PC-9 (cell line): ENCODE data around the gene CTU2. TPM values are rescaled to one million over a fixed set of nuclear protein-coding genes. Genes with fewer than 3 reads are reported as not detected.

ENCODE experiments used
- BruUV-seq: library from RNA; stranded (reverse); fragments of 400-500 nt; replicated peaks from 2 replicates; lab custom pipeline; 2021; lab: Mats Ljungman, UMichigan
- CTCF ChIA-PET: fragments of 300-600 bp; sonication (Branson Sonifier 250); formaldehyde crosslinking; loops from one replicate; lab custom pipeline; 2022; ENCODE audit warnings: antibody characterized with exemption; lab: Charles Lee
- POLR2A ChIA-PET: fragments of 300-600 bp; sonication (Branson Sonifier 250); formaldehyde crosslinking; loops from one replicate; lab custom pipeline; 2022; ENCODE audit warnings: antibody characterized with exemption; ENCODE audit not compliant: unreplicated experiment; lab: Charles Lee
- DNase-seq, 2 experiments: peaks; one replicate each; pipeline versions ENCODE4 v3.0.0 to v3.0.0-alpha.2; 2015 to 2022; ENCODE audit warnings: mixed read lengths in 1 of 2
- H2AFZ ChIP-seq: fragments of 200-600 bp; sonication (generic); 2 replicates; pipeline ENCODE4 v1.8.1; 2017; ENCODE audit warnings: antibody characterized with exemption
- H3F3A ChIP-seq: fragments of 200-600 bp; sonication (generic); 2 replicates; pipeline ENCODE4 v1.8.1; 2017; ENCODE audit warnings: antibody characterized with exemption, mild to moderate bottlenecking, low read depth; ENCODE audit not compliant: insufficient read depth
- H3K27ac ChIP-seq: fragments of 200-600 bp; sonication (generic); 2 replicates; pipeline ENCODE4 v1.6.1; 2016; ENCODE audit warnings: mixed run types
- H3K27me3 ChIP-seq: fragments of 200-600 bp; sonication (generic); 2 replicates; pipeline ENCODE4 v1.6.1; 2016; ENCODE audit warnings: low read depth, mixed run types; ENCODE audit not compliant: insufficient read depth
- H3K36me3 ChIP-seq: fragments of 200-600 bp; sonication (generic); 2 replicates; pipeline ENCODE4 v1.6.1; 2016; ENCODE audit warnings: low read depth, mixed run types
- H3K4me1 ChIP-seq: fragments of 200-600 bp; sonication (generic); replicated peaks from 2 replicates; pipeline ENCODE4 v1.6.1; 2016; ENCODE audit warnings: mixed run types; ENCODE audit not compliant: insufficient read depth
- H3K4me2 ChIP-seq: fragments of 200-600 bp; sonication (generic); 2 replicates; pipeline ENCODE4 v1.6.1; 2017; ENCODE audit warnings: mixed run types
- H3K4me3 ChIP-seq: fragments of 200-600 bp; sonication (generic); 2 replicates; pipeline ENCODE4 v1.6.1; 2016; ENCODE audit warnings: mixed run types
- H3K79me2 ChIP-seq: fragments of 200-600 bp; sonication (generic); 2 replicates; pipeline ENCODE4 v1.6.1; 2017; ENCODE audit warnings: low read depth, mixed run types
- H3K9me2 ChIP-seq: fragments of 200-600 bp; sonication (generic); 2 replicates; pipeline ENCODE4 v1.8.1; 2017; ENCODE audit warnings: mild to moderate bottlenecking; ENCODE audit not compliant: insufficient read depth
- H3K9me3 ChIP-seq: fragments of 200-600 bp; sonication (generic); 2 replicates; pipeline ENCODE4 v1.8.1; 2016; ENCODE audit warnings: low read depth; ENCODE audit not compliant: insufficient read depth
- H4K20me1 ChIP-seq: fragments of 200-600 bp; sonication (generic); 2 replicates; pipeline ENCODE4 v1.8.1; 2017; ENCODE audit not compliant: insufficient read depth
- CTCF ChIP-seq: fragments of 200-600 bp; sonication (generic); conservative IDR thresholded peaks from 2 replicates; pipeline ENCODE4 v1.6.1; 2017; ENCODE audit warnings: mixed run types, antibody characterized with exemption, mild to moderate bottlenecking, moderate library complexity
- EZH2 ChIP-seq: fragments of 200-600 bp; sonication (generic); IDR thresholded peaks from 2 replicates; pipeline ENCODE4 v1.8.0; 2017; ENCODE audit warnings: antibody characterized with exemption, low read depth
- intact Hi-C: fragments of 100-400 bp; cut with micrococcal nuclease; formaldehyde crosslinking; loops from one replicate; pipeline ENCODE4 v1.10.0; 2022; ENCODE audit not compliant: unreplicated experiment
- total RNA-seq: library from RNA; stranded (reverse); gene quantifications from 2 replicates; pipeline ENCODE4 v1.2.3, GENCODE V29; 2021

The CTU2 gene
- total RNA-seq, 1 experiment from 2014 or later: 20.0 TPM

- TF ChIP-seq CTCF (no peak), EZH2 (no peak)
- no peaks in the 10 kb centered on the region for H3K27me3 ChIP-seq
- BruUV-seq: no TSS peak
- no peak overlapping the region for H2AFZ ChIP-seq
- no peaks in the 10 kb centered on the region for H3K9me3 ChIP-seq
- peaks cover 34% of the 10 kb centered on the region for H3K4me1 ChIP-seq
- CTCF ChIA-PET: interaction anchor here (0.7 kb wide), 1 partner anchor 29 kb away, joined by 6 read pairs; no protein-coding TSS in a partner anchor
- POLR2A ChIA-PET: no interaction called here
- no peak overlapping the region for H3K4me2 ChIP-seq
- intact Hi-C loops: no loop called here
- H3K4me3 ChIP-seq: no peak overlapping the region
- no peaks in the 10 kb centered on the region for H3K9me2 ChIP-seq
- H3K36me3 ChIP-seq: peaks cover 8% of the 10 kb centered on the region; the same call in 1 of the 2 replicates
- H3K79me2 ChIP-seq: peaks cover 42% of the 10 kb centered on the region
- H3F3A ChIP-seq: peaks cover 34% of the 10 kb centered on the region
- no peak for DNase-seq
- no peak overlapping the region for H3K27ac ChIP-seq
- H4K20me1 ChIP-seq: peaks cover 31% of the 10 kb centered on the region
Measured at GRCh38 chr16:88752386-88753002, 46.2 kb downstream of the CTU2 start.

- H4K20me1 ChIP-seq: peaks cover 33% of the 10 kb centered on the region
- intact Hi-C loops: no loop called here
Measured at GRCh38 chr16:88753191-88753590, 46.9 kb downstream of the CTU2 start.

GRCh38 chr16:88753602-88754001 lies 47.3 kb downstream of the CTU2 start:
- H3K27ac ChIP-seq: no peak overlapping the region
- intact Hi-C loops: no loop called here
- H3K9me3 ChIP-seq: no peaks in the 10 kb centered on the region
- DNase-seq: no peak
- ChIA-PET POLR2A (no interaction called here), CTCF (interaction anchor here (0.7 to 2.3 kb wide), 3 partner anchors 10 to 30 kb away, joined by 3 to 19 read pairs (median 4); no protein-coding TSS in a partner anchor)
- H3K4me1 ChIP-seq: peaks cover 46% of the 10 kb centered on the region
- H3F3A ChIP-seq: peaks cover 40% of the 10 kb centered on the region
- peaks cover 37% of the 10 kb centered on the region for H4K20me1 ChIP-seq
- H3K4me3 ChIP-seq: no peak overlapping the region
- peaks cover 51% of the 10 kb centered on the region for H3K79me2 ChIP-seq
- H3K9me2 ChIP-seq: no peaks in the 10 kb centered on the region
- H2AFZ ChIP-seq: no peak overlapping the region
- H3K36me3 ChIP-seq: peaks cover 8% of the 10 kb centered on the region; the same call in 1 of the 2 replicates
- H3K27me3 ChIP-seq: no peaks in the 10 kb centered on the region
- no TSS peak for BruUV-seq
- TF ChIP-seq CTCF: no peak
- TF ChIP-seq EZH2: no peak
- no peak overlapping the region for H3K4me2 ChIP-seq

More at GRCh38 chr16:88753191-88753590, 46.9 kb downstream of the CTU2 start:
- Histone ChIP-seq H3K27ac (no peak overlapping the region), H2AFZ (no peak overlapping the region), H3K27me3 (no peaks in the 10 kb centered on the region), H3K4me2 (no peak overlapping the region), H3F3A (peaks cover 38% of the 10 kb centered on the region), H3K79me2 (peaks cover 47% of the 10 kb centered on the region), H3K9me2 (no peaks in the 10 kb centered on the region), H3K36me3 (peaks cover 8% of the 10 kb centered on the region; the same call in 1 of the 2 replicates), H3K9me3 (no peaks in the 10 kb centered on the region), H3K4me3 (no peak overlapping the region), H3K4me1 (peaks cover 41% of the 10 kb centered on the region)
- no peak for DNase-seq
- TF ChIP-seq EZH2 (no peak), CTCF (no peak)
- ChIA-PET POLR2A (no interaction called here), CTCF (no interaction called here)
- BruUV-seq: no TSS peak
